ENCODE results near the gene KCNMB2. TPM values are rescaled to one million over a fixed set of nuclear protein-coding genes. Genes with fewer than 3 reads are reported as not detected.

Gene KCNMB2
- polyA plus RNA-seq, 3 donors, result not detected

GRCh38 chr3:178880274-178880673 lies 344.0 kb downstream of the KCNMB2 start:
- 70% methylated on average over 1 of the region's 1 CpG for WGBS (ENCODE audit: insufficient coverage)
- no peaks in the 10 kb centered on the region for H3K79me2 ChIP-seq (ENCODE audit: insufficient read depth, low read length)
- no peak overlapping the region for H2AFZ ChIP-seq (ENCODE audit: insufficient read depth, low read depth, low read length, poor library complexity, severe bottlenecking)
- TF ChIP-seq, protein P1, sequence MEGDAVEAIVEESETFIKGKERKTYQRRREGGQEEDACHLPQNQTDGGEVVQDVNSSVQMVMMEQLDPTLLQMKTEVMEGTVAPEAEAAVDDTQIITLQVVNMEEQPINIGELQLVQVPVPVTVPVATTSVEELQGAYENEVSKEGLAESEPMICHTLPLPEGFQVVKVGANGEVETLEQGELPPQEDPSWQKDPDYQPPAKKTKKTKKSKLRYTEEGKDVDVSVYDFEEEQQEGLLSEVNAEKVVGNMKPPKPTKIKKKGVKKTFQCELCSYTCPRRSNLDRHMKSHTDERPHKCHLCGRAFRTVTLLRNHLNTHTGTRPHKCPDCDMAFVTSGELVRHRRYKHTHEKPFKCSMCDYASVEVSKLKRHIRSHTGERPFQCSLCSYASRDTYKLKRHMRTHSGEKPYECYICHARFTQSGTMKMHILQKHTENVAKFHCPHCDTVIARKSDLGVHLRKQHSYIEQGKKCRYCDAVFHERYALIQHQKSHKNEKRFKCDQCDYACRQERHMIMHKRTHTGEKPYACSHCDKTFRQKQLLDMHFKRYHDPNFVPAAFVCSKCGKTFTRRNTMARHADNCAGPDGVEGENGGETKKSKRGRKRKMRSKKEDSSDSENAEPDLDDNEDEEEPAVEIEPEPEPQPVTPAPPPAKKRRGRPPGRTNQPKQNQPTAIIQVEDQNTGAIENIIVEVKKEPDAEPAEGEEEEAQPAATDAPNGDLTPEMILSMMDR (IDR thresholded peaks at IDR 0.05), result no peak
- intact Hi-C loops (cut with micrococcal nuclease), result no loop called here
- no peak for DNase-seq
- H3K4me2 ChIP-seq (replicated peaks; ENCODE audit: extremely low read depth, low read length, poor library complexity, severe bottlenecking), result no peak overlapping the region
- no peak overlapping the region for H3K9ac ChIP-seq (ENCODE audit: insufficient read depth, low read length, poor library complexity, severe bottlenecking)
- peaks cover 0 to 10% (median 2%) of the 10 kb centered on the region in 7 donors for H3K9me3 Mint-ChIP-seq
- H3K27me3 ChIP-seq (ENCODE audit: control insufficient read depth in 2 of 2, insufficient read depth in 2 of 2, low read length in 2 of 2), result no peaks in the 10 kb centered on the region
- no peaks in the 10 kb centered on the region for H3K36me3 Mint-ChIP-seq
- H3K4me3 ChIP-seq (replicated peaks in 1 of 3; ENCODE audit: low read depth in 2 of 3, low read length in 3 of 3), result no peak overlapping the region
- no peaks in the 10 kb centered on the region for H3K36me3 ChIP-seq (replicated peaks in 1 of 2; ENCODE audit: control insufficient read depth in 1 of 2, insufficient read depth in 2 of 2, low read length in 2 of 2)
- H3K4me3 Mint-ChIP-seq, result no peak overlapping the region
- H3K9me3 ChIP-seq (replicated peaks in 1 of 2; ENCODE audit: control insufficient read depth in 1 of 2, insufficient read depth in 1 of 2, low read length in 2 of 2), result peaks cover 0 to 4% of the 10 kb centered on the region in 2 donors
- H3K27me3 Mint-ChIP-seq (ENCODE audit: low read depth in 3 of 3), result no peaks in the 10 kb centered on the region
- H3K4me1 Mint-ChIP-seq, result no peaks in the 10 kb centered on the region
- H3K27ac ChIP-seq (ENCODE audit: low read depth in 1 of 2, low read length in 2 of 2), result no peak overlapping the region
- no peaks in the 10 kb centered on the region for H3K4me1 ChIP-seq (ENCODE audit: control insufficient read depth in 1 of 2, insufficient read depth in 2 of 2, low read length in 2 of 2)
- H4K20me1 ChIP-seq (ENCODE audit: insufficient read depth, low read length), result no peaks in the 10 kb centered on the region
- no peak overlapping the region for H3K27ac Mint-ChIP-seq
